HepG2 (cell line): ENCODE data around the gene PRKG1. TPM values are rescaled to one million over a fixed set of nuclear protein-coding genes. Genes with fewer than 3 reads are reported as not detected.

Experiments
- EEA1 ChIP-seq: sonication (generic); formaldehyde crosslinking; IDR thresholded peaks from 2 replicates; pipeline ENCODE4 v1.5.1; 2020; ENCODE audit warnings: mild to moderate bottlenecking, missing genetic modification reagents, borderline replicate concordance
- EHMT2 ChIP-seq: fragments of 200-600 bp; sonication (generic); IDR thresholded peaks from 2 replicates; pipeline ENCODE4 v1.7.0; 2017; ENCODE audit warnings: antibody characterized with exemption, low read depth, low read length, borderline replicate concordance
- HIVEP1 ChIP-seq: sonication (generic); formaldehyde crosslinking; IDR thresholded peaks from 2 replicates; pipeline ENCODE4 v1.4.0; 2020; ENCODE audit warnings: mild to moderate bottlenecking, missing genetic modification reagents
- KDM4B ChIP-seq: sonication (generic); formaldehyde crosslinking; IDR thresholded peaks from 2 replicates; pipeline ENCODE4 v1.4.0; 2020; ENCODE audit warnings: missing genetic modification reagents
- NR2C2 ChIP-seq: sonication (generic); formaldehyde crosslinking; IDR thresholded peaks from 2 replicates; pipeline ENCODE4 v1.4.0; 2020; ENCODE audit warnings: missing genetic modification reagents, mild to moderate bottlenecking, moderate library complexity, borderline replicate concordance
- TSC22D2 ChIP-seq: sonication (generic); formaldehyde crosslinking; IDR thresholded peaks from 2 replicates; pipeline ENCODE4 v1.5.1; 2020; ENCODE audit warnings: missing genetic modification reagents, mild to moderate bottlenecking, borderline replicate concordance
- YEATS2 ChIP-seq: sonication (generic); formaldehyde crosslinking; IDR thresholded peaks from 2 replicates; pipeline ENCODE4 v1.4.0; 2020; ENCODE audit warnings: missing genetic modification reagents, borderline replicate concordance
- ZBTB38 ChIP-seq: sonication (generic); formaldehyde crosslinking; IDR thresholded peaks from 2 replicates; pipeline ENCODE4 v1.5.1; 2020; ENCODE audit warnings: mild to moderate bottlenecking, missing genetic modification reagents
- ZNF20 ChIP-seq: sonication (generic); formaldehyde crosslinking; IDR thresholded peaks from 2 replicates; pipeline ENCODE4 v1.4.0; 2020; ENCODE audit warnings: mild to moderate bottlenecking, moderate library complexity, missing genetic modification reagents
- ZNF543 ChIP-seq: sonication (generic); formaldehyde crosslinking; IDR thresholded peaks from 2 replicates; pipeline ENCODE4 v1.4.0; 2020; ENCODE audit warnings: mild to moderate bottlenecking, missing genetic modification reagents
- ZNF644 ChIP-seq: IDR thresholded peaks from 2 replicates; pipeline ENCODE4 v1.6.1; 2016; ENCODE audit warnings: low read depth
- ZNF703 ChIP-seq: sonication (generic); formaldehyde crosslinking; IDR thresholded peaks from 2 replicates; pipeline ENCODE4 v1.5.1; 2020; ENCODE audit warnings: missing genetic modification reagents, mild to moderate bottlenecking, moderate library complexity, borderline replicate concordance
- ZNF879 ChIP-seq: sonication (generic); formaldehyde crosslinking; IDR thresholded peaks from 2 replicates; pipeline ENCODE4 v1.8.1; 2023; ENCODE audit warnings: missing genetic modification reagents
- polyA plus RNA-seq, 8 experiments: library from polyadenylated mRNA; depleted of rRNA in 3 of 8; stranded (reverse) in 7 of 8; unstranded in 1 of 8; fragments of >200 nt; fragmentation: Illumina TruSeq in 4 of 8; extraction: Trizol in 4 of 8; gene quantifications; 2 replicates each; pipeline versions ENCODE4 v1.2.1 to v1.2.3, GENCODE V29; 2011 to 2016; ENCODE audit warnings: low read depth in 4 of 8, missing spikeins in 1 of 8, mixed read lengths in 1 of 8; ENCODE audit not compliant: insufficient read depth in 1 of 8
- total RNA-seq, 5 experiments: library from RNA; depleted of rRNA; stranded (reverse); fragments of >200 nt; fragmentation: Illumina TruSeq; extraction: Trizol; gene quantifications; 2 replicates each; pipeline ENCODE4 v1.2.3, GENCODE V29; 2016; ENCODE audit warnings: low read depth in 1 of 5
- TF ChIP-seq, protein P1 (sequence below): IDR thresholded peaks from 2 replicates; pipeline ENCODE4 v1.6.1; 2012; ENCODE audit warnings: low read length, improper control_type of control experiment
- TF ChIP-seq, protein P2 (sequence below): sonication (generic); formaldehyde crosslinking; IDR thresholded peaks from 2 replicates; pipeline ENCODE4 v1.5.1; 2020; ENCODE audit warnings: mild to moderate bottlenecking, missing genetic modification reagents
- TF ChIP-seq, protein P3 (sequence below): sonication (generic); formaldehyde crosslinking; IDR thresholded peaks from 2 replicates; pipeline ENCODE4 v1.8.0; 2022; ENCODE audit warnings: mild to moderate bottlenecking, missing genetic modification reagents, borderline replicate concordance
- TF ChIP-seq, protein P4 (sequence below): sonication (generic); formaldehyde crosslinking; IDR thresholded peaks from 2 replicates; pipeline ENCODE4 v1.8.0; 2022; ENCODE audit warnings: low read depth, missing genetic modification reagents

Gene PRKG1
- total and polyA plus RNA-seq, 2 of the 13 experiments (the other 11 are each of a cell fraction or from before 2014, with no cell fraction given): 0.01 TPM; not detected in 1

DNA sequence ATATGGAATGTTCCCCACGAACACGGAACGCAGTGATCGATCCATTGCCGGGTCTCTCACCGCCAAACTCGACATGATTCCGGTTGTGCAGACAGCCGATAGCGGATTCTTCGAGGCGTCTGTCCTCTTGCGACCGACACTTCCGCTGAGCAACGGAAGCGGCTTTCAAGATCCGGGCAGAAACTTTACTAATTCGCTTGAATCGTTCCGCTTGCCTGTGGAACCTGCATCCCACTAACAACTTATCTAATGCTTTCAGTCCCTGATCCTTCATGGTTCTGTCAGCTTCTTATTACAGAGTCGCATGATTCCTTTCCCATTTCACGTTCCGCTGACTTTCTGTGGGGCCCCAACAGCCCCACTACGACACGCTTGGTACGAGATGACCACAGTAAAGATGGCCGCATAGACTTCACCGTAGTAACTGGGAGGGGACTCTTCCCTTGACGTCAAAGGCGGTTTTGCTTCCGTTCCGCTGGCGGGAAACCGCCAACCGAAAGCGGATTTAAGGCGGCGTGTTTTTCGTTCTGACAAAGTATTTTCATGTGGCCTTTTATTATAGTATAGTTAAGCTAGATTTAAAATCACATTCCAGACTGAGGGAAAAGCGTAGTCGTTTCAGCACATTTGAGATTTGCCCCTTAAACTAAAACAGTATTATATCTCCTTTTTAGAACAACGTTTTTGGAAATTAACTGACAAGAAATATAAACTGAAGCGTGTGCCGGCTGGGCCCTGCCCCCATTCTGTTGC is 625.4 kb downstream of the PRKG1 start, which contains the start of gene CSTF2T (continued):
- TF ChIP-seq, protein P1, sequence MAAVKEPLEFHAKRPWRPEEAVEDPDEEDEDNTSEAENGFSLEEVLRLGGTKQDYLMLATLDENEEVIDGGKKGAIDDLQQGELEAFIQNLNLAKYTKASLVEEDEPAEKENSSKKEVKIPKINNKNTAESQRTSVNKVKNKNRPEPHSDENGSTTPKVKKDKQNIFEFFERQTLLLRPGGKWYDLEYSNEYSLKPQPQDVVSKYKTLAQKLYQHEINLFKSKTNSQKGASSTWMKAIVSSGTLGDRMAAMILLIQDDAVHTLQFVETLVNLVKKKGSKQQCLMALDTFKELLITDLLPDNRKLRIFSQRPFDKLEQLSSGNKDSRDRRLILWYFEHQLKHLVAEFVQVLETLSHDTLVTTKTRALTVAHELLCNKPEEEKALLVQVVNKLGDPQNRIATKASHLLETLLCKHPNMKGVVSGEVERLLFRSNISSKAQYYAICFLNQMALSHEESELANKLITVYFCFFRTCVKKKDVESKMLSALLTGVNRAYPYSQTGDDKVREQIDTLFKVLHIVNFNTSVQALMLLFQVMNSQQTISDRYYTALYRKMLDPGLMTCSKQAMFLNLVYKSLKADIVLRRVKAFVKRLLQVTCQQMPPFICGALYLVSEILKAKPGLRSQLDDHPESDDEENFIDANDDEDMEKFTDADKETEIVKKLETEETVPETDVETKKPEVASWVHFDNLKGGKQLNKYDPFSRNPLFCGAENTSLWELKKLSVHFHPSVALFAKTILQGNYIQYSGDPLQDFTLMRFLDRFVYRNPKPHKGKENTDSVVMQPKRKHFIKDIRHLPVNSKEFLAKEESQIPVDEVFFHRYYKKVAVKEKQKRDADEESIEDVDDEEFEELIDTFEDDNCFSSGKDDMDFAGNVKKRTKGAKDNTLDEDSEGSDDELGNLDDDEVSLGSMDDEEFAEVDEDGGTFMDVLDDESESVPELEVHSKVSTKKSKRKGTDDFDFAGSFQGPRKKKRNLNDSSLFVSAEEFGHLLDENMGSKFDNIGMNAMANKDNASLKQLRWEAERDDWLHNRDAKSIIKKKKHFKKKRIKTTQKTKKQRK: no peak
- TF ChIP-seq ZBTB38 (CRISPR knock-in tag): 0 out of 2 replicates have a peak, but pooled peaks have one; percentile 15
- TF ChIP-seq, protein P2, sequence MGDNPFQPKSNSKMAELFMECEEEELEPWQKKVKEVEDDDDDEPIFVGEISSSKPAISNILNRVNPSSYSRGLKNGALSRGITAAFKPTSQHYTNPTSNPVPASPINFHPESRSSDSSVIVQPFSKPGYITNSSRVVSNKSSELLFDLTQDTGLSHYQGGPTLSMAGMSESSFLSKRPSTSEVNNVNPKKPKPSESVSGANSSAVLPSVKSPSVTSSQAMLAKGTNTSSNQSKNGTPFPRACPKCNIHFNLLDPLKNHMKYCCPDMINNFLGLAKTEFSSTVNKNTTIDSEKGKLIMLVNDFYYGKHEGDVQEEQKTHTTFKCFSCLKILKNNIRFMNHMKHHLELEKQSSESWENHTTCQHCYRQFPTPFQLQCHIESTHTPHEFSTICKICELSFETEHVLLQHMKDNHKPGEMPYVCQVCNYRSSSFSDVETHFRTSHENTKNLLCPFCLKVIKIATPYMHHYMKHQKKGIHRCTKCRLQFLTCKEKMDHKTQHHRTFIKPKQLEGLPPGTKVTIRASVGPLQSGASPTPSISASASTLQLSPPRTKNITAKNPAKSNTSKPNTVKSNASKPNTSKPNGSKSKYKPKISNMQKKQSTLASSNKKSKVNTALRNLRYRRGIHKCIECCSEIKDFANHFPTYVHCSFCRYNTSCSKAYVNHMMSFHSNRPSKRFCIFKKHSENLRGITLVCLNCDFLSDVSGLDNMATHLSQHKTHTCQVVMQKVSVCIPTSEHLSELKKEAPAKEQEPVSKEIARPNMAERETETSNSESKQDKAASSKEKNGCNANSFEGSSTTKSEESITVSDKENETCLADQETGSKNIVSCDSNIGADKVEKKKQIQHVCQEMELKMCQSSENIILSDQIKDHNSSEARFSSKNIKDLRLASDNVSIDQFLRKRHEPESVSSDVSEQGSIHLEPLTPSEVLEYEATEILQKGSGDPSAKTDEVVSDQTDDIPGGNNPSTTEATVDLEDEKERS: no peak
- peak; percentile 99 for TF ChIP-seq EHMT2
- TF ChIP-seq, protein P3, sequence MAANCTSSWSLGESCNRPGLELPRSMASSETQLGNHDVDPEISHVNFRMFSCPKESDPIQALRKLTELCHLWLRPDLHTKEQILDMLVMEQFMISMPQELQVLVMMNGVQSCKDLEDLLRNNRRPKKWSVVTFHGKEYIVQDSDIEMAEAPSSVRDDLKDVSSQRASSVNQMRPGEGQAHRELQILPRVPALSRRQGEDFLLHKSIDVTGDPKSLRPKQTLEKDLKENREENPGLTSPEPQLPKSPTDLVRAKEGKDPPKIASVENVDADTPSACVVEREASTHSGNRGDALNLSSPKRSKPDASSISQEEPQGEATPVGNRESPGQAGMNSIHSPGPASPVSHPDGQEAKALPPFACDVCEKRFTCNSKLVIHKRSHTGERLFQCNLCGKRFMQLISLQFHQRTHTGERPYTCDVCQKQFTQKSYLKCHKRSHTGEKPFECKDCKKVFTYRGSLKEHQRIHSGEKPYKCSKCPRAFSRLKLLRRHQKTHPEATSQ (CRISPR knock-in tag): no peak
- TF ChIP-seq ZNF543 (CRISPR knock-in tag): 0 out of 2 replicates have a peak, but pooled peaks have one; percentile 50
- TF ChIP-seq ZNF879 (CRISPR knock-in tag): no peak
- peak; percentile 50; the same call in 1 of the 2 replicates for TF ChIP-seq YEATS2 (CRISPR knock-in tag)
- TF ChIP-seq, protein P4, sequence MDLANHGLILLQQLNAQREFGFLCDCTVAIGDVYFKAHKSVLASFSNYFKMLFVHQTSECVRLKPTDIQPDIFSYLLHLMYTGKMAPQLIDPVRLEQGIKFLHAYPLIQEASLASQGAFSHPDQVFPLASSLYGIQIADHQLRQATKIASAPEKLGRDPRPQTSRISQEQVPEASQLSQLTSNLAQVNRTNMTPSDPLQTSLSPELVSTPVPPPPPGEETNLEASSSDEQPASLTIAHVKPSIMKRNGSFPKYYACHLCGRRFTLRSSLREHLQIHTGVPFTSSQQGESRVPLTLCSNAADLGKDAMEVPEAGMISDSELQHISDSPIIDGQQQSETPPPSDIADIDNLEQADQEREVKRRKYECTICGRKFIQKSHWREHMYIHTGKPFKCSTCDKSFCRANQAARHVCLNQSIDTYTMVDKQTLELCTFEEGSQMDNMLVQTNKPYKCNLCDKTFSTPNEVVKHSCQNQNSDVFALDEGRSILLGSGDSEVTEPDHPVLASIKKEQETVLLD (CRISPR knock-in tag): no peak
- no peak for TF ChIP-seq ZNF703 (CRISPR knock-in tag)
- TF ChIP-seq EEA1 (CRISPR knock-in tag): no peak
- no peak for TF ChIP-seq ZNF20 (CRISPR knock-in tag)
- no peak for TF ChIP-seq HIVEP1 (CRISPR knock-in tag)
- no peak for TF ChIP-seq ZNF644 (CRISPR knock-in tag)
- TF ChIP-seq NR2C2: peak; percentile 87
- peak; percentile 50; the same call in 1 of the 2 replicates for TF ChIP-seq TSC22D2 (CRISPR knock-in tag)
- TF ChIP-seq KDM4B (CRISPR knock-in tag): no peak
